Astrocyte (in vitro differentiated cells and primary cell): ENCODE data around the gene BMPR2. TPM values are rescaled to one million over a fixed set of nuclear protein-coding genes. Genes with fewer than 3 reads are reported as not detected.

Experiments used
- DNase-seq: peaks from one replicate; pipeline ENCODE4 v3.0.0-alpha.2; 2010; ENCODE audit warnings: low read depth
- FAIRE-seq: peaks from 2 replicates; lab custom pipeline; 2011; peaks lifted over from hg19 to GRCh38; lab: Jason Lieb, UNC
- H2AFZ ChIP-seq: 2 replicates; pipeline ENCODE4 v1.6.0; 2012; ENCODE audit warnings: low read depth, low read length, inconsistent platforms
- H3K27ac ChIP-seq: 2 replicates; pipeline ENCODE4 v1.5.1; 2011; ENCODE audit warnings: low read depth, low read length, inconsistent platforms
- H3K27me3 ChIP-seq: 2 replicates; pipeline ENCODE4 v1.6.0; 2011; ENCODE audit warnings: low read length, inconsistent platforms; ENCODE audit not compliant: insufficient read depth
- H3K36me3 ChIP-seq: 2 replicates; pipeline ENCODE4 v1.5.1; 2011; ENCODE audit warnings: low read length, inconsistent platforms; ENCODE audit not compliant: insufficient read depth
- H3K4me1 ChIP-seq: 2 replicates; pipeline ENCODE4 v1.5.1; 2011; ENCODE audit warnings: low read length, inconsistent platforms; ENCODE audit not compliant: insufficient read depth
- H3K4me2 ChIP-seq: 2 replicates; pipeline ENCODE4 v1.6.0; 2012; ENCODE audit warnings: low read length, inconsistent platforms
- H3K4me3 ChIP-seq: 2 replicates; pipeline ENCODE4 v1.5.1; 2011; ENCODE audit warnings: low read depth, mild to moderate bottlenecking, low read length, inconsistent platforms; ENCODE audit not compliant: insufficient read depth
- H3K79me2 ChIP-seq: 2 replicates; pipeline ENCODE4 v1.6.0; 2012; ENCODE audit warnings: mild to moderate bottlenecking, low read length, inconsistent platforms; ENCODE audit not compliant: insufficient read depth
- H3K9ac ChIP-seq: 2 replicates; pipeline ENCODE4 v1.6.0; 2012; ENCODE audit warnings: mild to moderate bottlenecking, low read length, inconsistent platforms
- H3K9me3 ChIP-seq: 2 replicates; pipeline ENCODE4 v1.5.1; 2012; ENCODE audit warnings: low read depth, mild to moderate bottlenecking, low read length, inconsistent platforms; ENCODE audit not compliant: insufficient read depth
- H4K20me1 ChIP-seq: 2 replicates; pipeline ENCODE4 v1.6.0; 2012; ENCODE audit warnings: low read length, inconsistent platforms; ENCODE audit not compliant: insufficient read depth
- H3K27ac Mint-ChIP-seq: one replicate; pipeline ENCODE4 v1.8.0; 2021; ENCODE audit warnings: mild to moderate bottlenecking, mixed read lengths; ENCODE audit not compliant: unreplicated experiment
- H3K27me3 Mint-ChIP-seq: one replicate; pipeline ENCODE4 v1.8.0; 2021; ENCODE audit warnings: low read depth, mixed read lengths; ENCODE audit not compliant: unreplicated experiment
- H3K36me3 Mint-ChIP-seq: one replicate; pipeline ENCODE4 v1.8.0; 2021; ENCODE audit warnings: low read depth, mixed read lengths; ENCODE audit not compliant: unreplicated experiment
- H3K4me1 Mint-ChIP-seq: one replicate; pipeline ENCODE4 v1.8.0; 2021; ENCODE audit warnings: low read depth, mixed read lengths; ENCODE audit not compliant: unreplicated experiment
- H3K4me3 Mint-ChIP-seq: one replicate; pipeline ENCODE4 v1.8.0; 2021; ENCODE audit warnings: mild to moderate bottlenecking, moderate library complexity, mixed read lengths; ENCODE audit not compliant: unreplicated experiment
- H3K9me3 Mint-ChIP-seq: one replicate; pipeline ENCODE4 v1.8.0; 2021; ENCODE audit warnings: mild to moderate bottlenecking, mixed read lengths; ENCODE audit not compliant: unreplicated experiment
- EZH2 ChIP-seq: IDR thresholded peaks from 2 replicates; pipeline ENCODE4 v1.6.1; 2012; ENCODE audit warnings: mild to moderate bottlenecking, low read length, inconsistent platforms; ENCODE audit not compliant: insufficient read depth
- total RNA-seq: library from RNA; stranded (reverse); gene quantifications from 2 replicates; pipeline ENCODE4 v1.2.1, GENCODE V29; 2021
- TF ChIP-seq, protein P1 (sequence below): IDR thresholded peaks from 2 replicates; pipeline ENCODE4 v1.5.1; 2011; ENCODE audit warnings: low read depth, mild to moderate bottlenecking, inconsistent platforms, low read length, moderate library complexity; ENCODE audit not compliant: insufficient read depth

Gene BMPR2
- total RNA-seq, 1 donor from 2014 or later: 93.1 TPM

DNA sequence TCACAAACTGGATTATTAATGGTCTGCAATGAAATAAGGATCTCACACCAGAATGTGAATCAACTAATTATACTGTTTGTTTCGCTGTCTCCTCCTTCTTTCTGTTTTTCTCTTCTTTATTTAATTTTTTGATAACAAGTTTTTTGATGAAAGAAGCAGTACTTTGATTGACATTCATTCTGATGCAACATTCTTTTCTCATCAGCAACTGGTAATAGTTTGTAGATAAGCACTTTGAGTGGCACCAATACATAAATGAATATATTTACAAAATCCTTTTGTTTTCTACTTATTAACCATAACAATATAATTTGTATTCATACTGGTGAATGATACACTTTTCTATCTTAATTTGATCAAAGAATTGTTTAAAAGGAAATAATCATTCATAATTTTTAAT is 143.3 kb downstream of the BMPR2 start:
- peaks cover 2% of the 10 kb centered on the region for H3K79me2 ChIP-seq
- Mint-ChIP-seq H3K36me3 (peaks cover 24% of the 10 kb centered on the region), H3K4me1 (no peaks in the 10 kb centered on the region), H3K9me3 (no peaks in the 10 kb centered on the region), H3K27me3 (no peaks in the 10 kb centered on the region), H3K4me3 (no peak overlapping the region), H3K27ac (no peak overlapping the region)
- H3K4me1 ChIP-seq: no peaks in the 10 kb centered on the region
- H3K4me3 ChIP-seq: no peak overlapping the region
- DNase-seq (no peak), FAIRE-seq (no peak)
- H3K9ac ChIP-seq: no peak overlapping the region
- no peaks in the 10 kb centered on the region for H3K27me3 ChIP-seq
- no peak for TF ChIP-seq EZH2
- H3K36me3 ChIP-seq: peaks cover 40% of the 10 kb centered on the region
- H3K4me2 ChIP-seq: no peak overlapping the region
- H3K27ac ChIP-seq: no peak overlapping the region
- no peaks in the 10 kb centered on the region for H3K9me3 ChIP-seq
- peaks cover 20% of the 10 kb centered on the region for H4K20me1 ChIP-seq
- no peak overlapping the region for H2AFZ ChIP-seq

DNA sequence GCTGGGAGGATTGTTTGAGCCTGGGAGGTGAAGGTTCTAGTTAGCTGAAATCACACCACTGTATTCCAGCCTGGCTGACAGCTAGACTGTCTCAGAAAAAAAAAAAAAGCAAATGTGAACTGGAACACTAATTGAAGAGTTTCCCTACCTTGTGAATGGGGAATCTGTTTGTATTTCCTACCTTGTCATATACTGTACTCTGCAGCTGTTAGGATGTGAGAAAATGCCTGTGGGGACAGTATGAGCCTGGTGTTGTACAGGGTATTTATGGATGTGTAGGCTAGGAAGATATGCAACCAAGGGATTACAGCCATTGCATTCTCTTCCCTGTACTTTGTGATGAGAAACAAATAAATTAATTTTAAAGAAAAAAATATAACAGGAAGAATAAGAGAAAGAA is 145.3 kb downstream of the BMPR2 start:
- TF ChIP-seq EZH2: no peak
- Histone ChIP-seq H3K27me3 (no peaks in the 10 kb centered on the region), H3K79me2 (peaks cover 2% of the 10 kb centered on the region), H3K4me1 (no peaks in the 10 kb centered on the region), H2AFZ (no peak overlapping the region), H3K9ac (no peak overlapping the region), H3K27ac (no peak overlapping the region), H3K9me3 (no peaks in the 10 kb centered on the region), H3K4me3 (no peak overlapping the region), H3K4me2 (no peak overlapping the region), H3K36me3 (peaks cover 40% of the 10 kb centered on the region), H4K20me1 (peaks cover 29% of the 10 kb centered on the region)
- Mint-ChIP-seq H3K9me3 (no peaks in the 10 kb centered on the region), H3K4me1 (no peaks in the 10 kb centered on the region), H3K4me3 (no peak overlapping the region), H3K36me3 (peaks cover 34% of the 10 kb centered on the region), H3K27ac (no peak overlapping the region), H3K27me3 (no peaks in the 10 kb centered on the region)
- DNase-seq (no peak), FAIRE-seq (no peak)

DNA sequence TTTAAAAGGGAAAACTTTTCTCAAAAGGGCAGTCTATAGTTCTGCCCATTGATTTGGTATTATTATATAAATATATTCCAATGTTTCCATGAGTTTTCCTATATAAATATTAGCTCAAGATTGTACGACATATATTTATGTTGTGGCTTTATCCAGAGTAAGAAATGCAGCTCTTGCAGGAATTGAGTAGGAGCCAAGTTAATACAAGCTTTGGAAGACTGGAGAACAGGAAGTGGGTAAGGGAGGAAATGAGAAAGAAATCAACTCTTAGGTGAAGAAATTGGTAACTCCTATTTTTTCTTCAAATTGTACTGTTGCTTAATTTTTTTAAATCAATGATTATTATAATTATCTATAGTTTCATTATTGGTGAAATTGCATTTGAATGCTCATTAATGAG is 153.3 kb downstream of the BMPR2 start:
- TF ChIP-seq, protein P1, sequence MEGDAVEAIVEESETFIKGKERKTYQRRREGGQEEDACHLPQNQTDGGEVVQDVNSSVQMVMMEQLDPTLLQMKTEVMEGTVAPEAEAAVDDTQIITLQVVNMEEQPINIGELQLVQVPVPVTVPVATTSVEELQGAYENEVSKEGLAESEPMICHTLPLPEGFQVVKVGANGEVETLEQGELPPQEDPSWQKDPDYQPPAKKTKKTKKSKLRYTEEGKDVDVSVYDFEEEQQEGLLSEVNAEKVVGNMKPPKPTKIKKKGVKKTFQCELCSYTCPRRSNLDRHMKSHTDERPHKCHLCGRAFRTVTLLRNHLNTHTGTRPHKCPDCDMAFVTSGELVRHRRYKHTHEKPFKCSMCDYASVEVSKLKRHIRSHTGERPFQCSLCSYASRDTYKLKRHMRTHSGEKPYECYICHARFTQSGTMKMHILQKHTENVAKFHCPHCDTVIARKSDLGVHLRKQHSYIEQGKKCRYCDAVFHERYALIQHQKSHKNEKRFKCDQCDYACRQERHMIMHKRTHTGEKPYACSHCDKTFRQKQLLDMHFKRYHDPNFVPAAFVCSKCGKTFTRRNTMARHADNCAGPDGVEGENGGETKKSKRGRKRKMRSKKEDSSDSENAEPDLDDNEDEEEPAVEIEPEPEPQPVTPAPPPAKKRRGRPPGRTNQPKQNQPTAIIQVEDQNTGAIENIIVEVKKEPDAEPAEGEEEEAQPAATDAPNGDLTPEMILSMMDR: no peak
- no peak for TF ChIP-seq EZH2
- no peak overlapping the region for H3K27ac Mint-ChIP-seq
- peak; percentile 67 for DNase-seq

More for the DNA sequence above, 153.3 kb downstream of the BMPR2 start:
- Histone ChIP-seq H3K9me3 (no peaks in the 10 kb centered on the region), H3K4me3 (no peak overlapping the region), H3K4me2 (peak overlapping the region; percentile 21), H3K79me2 (no peaks in the 10 kb centered on the region), H3K9ac (no peak overlapping the region), H2AFZ (no peak overlapping the region), H3K4me1 (peaks cover 10% of the 10 kb centered on the region), H3K27ac (no peak overlapping the region), H3K27me3 (no peaks in the 10 kb centered on the region), H3K36me3 (peaks cover 8% of the 10 kb centered on the region), H4K20me1 (peaks cover 45% of the 10 kb centered on the region)
- peaks cover 18% of the 10 kb centered on the region for H3K36me3 Mint-ChIP-seq
- peaks cover 15% of the 10 kb centered on the region for H3K4me1 Mint-ChIP-seq
- no peaks in the 10 kb centered on the region for H3K9me3 Mint-ChIP-seq
- H3K27me3 Mint-ChIP-seq: no peaks in the 10 kb centered on the region
- no peak for FAIRE-seq
- no peak overlapping the region for H3K4me3 Mint-ChIP-seq
